C1 segment of cervical spinal cord (tissue), 14 donors: ENCODE data around the gene RFPL2.

ENCODE experiments used
- DNase-seq, 14 donors: peaks; one replicate each; lab custom pipeline; 2025; lab: John Stamatoyannopoulos, UW

The RFPL2 gene

GRCh38 chr22:32204856-32205722, at the start of gene RFPL2:
RFPL2 (minus strand) TSS chr22:32205073; CDS start chr22:32202451, 2,622 bp downstream.
- peak in 4 of 14 donors; percentile 4 to 70 (median 22) for DNase-seq

GRCh38 chr22:32249231-32249630, 44.4 kb upstream of the RFPL2 start:
- DNase-seq = no peak

GRCh38 chr22:32248276-32248675, 43.4 kb upstream of the RFPL2 start:
- no peak for DNase-seq

- no peak for DNase-seq
Observed at GRCh38 chr22:32246166-32246565, 41.3 kb upstream of the RFPL2 start.

- no peak for DNase-seq
Observed at GRCh38 chr22:32245042-32245441, 40.2 kb upstream of the RFPL2 start.

- DNase-seq = no peak
Observed at GRCh38 chr22:32244547-32244946, 39.7 kb upstream of the RFPL2 start.

GRCh38 chr22:32240461-32240860, 35.6 kb upstream of the RFPL2 start:
- no peak for DNase-seq

- DNase-seq = no peak
Observed at GRCh38 chr22:32237906-32238305, 33.0 kb upstream of the RFPL2 start.

GRCh38 chr22:32236970-32237369, 32.1 kb upstream of the RFPL2 start:
- peak in 1 of 14 donors; percentile 9 for DNase-seq

GRCh38 chr22:32233091-32233490, 28.2 kb upstream of the RFPL2 start:
- DNase-seq = peak in 1 of 14 donors; percentile 4

GRCh38 chr22:32232191-32232830, 27.4 kb upstream of the RFPL2 start:
- DNase-seq = no peak

GRCh38 chr22:32226326-32227104, 21.6 kb upstream of the RFPL2 start:
- no peak for DNase-seq

GRCh38 chr22:32222991-32223390, 18.1 kb upstream of the RFPL2 start:
- no peak for DNase-seq

GRCh38 chr22:32219026-32219425, 14.2 kb upstream of the RFPL2 start:
- no peak for DNase-seq

- no peak for DNase-seq
Observed at GRCh38 chr22:32218470-32218869, 13.6 kb upstream of the RFPL2 start.

GRCh38 chr22:32217465-32217864, 12.6 kb upstream of the RFPL2 start:
- DNase-seq = no peak

- no peak for DNase-seq
Observed at GRCh38 chr22:32216911-32217310, 12.0 kb upstream of the RFPL2 start.

GRCh38 chr22:32211011-32211410, 6.1 kb upstream of the RFPL2 start:
- no peak for DNase-seq

GRCh38 chr22:32208681-32209080, 3.8 kb upstream of the RFPL2 start:
- no peak for DNase-seq

- DNase-seq = no peak
Observed at GRCh38 chr22:32207971-32208480, 3.2 kb upstream of the RFPL2 start.

- peak in 1 of 14 donors; percentile 10 for DNase-seq
Observed at GRCh38 chr22:32206774-32207758, 2.2 kb upstream of the RFPL2 start.
